ENCODE data around the gene TAF7L. TPM values are rescaled to one million over a fixed set of nuclear protein-coding genes. Genes with fewer than 3 reads are reported as not detected.

Gene TAF7L, protein sequence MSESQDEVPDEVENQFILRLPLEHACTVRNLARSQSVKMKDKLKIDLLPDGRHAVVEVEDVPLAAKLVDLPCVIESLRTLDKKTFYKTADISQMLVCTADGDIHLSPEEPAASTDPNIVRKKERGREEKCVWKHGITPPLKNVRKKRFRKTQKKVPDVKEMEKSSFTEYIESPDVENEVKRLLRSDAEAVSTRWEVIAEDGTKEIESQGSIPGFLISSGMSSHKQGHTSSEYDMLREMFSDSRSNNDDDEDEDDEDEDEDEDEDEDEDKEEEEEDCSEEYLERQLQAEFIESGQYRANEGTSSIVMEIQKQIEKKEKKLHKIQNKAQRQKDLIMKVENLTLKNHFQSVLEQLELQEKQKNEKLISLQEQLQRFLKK
- not detected in 2 replicates for total RNA-seq
- not detected for total RNA-seq (2013)
- 0.07 and 0.10 TPM in 2 replicates for polyA plus RNA-seq
- not detected in 2 replicates for polyA minus RNA-seq

DNA sequence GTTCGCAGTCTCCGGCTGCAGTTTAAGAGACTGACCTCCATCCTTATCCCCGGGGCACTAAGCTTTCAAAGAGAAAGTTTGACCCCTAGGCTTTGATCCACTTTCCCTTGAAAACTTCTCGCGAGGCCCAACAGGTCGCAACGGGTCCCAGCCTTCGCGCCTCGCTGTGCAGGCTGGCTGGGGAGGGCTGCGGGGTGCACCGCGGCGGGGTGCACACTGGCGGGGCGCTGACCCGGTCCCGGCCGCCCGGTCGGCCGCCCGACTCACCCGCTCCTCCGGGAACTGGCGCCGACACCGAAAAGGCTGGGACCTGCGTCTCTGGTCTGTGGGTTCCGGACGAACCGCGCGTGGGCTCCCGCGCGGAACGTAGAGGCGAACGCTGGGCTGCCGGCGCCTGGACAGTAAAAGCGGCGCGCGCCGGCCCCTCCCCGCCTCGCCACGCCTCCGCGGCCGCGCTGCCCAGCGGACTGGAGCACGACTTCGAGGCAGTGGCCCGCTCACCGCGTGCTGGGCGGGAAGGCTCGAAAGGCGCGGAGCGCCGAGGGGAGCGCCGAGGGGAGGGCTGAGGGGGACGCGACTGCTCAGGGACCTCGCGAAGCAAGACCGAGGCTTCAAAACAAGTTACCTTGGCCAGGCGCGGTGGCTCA is at the start of gene TAF7L:
Gene TAF7L (minus strand): TSS at position 378 of the 647 bp plus-strand sequence. CDS start 3,791 bp downstream, outside the sequence.
- ChIA-PET POLR2A (no interaction called here), CTCF (interaction anchor here (0.6 kb wide), 1 partner anchor 535 kb away, joined by 4 read pairs; no protein-coding TSS in a partner anchor)
- Histone ChIP-seq H2AFZ (ENCODE audit: insufficient read depth, low read depth, low read length, poor library complexity, severe bottlenecking) (no peak within 1 kb of the TSS), H3K27me3 (replicated peaks in 1 of 4; ENCODE audit: control extremely low read depth in 1 of 4, control insufficient read depth in 3 of 4, insufficient read depth in 4 of 4, low read length in 3 of 4) (peaks cover 0 to 5% (median 0%) of the 10 kb centered on the region in 4 experiments), H3K4me1 (ENCODE audit: control insufficient read depth in 2 of 2, insufficient read depth in 2 of 2, low read length in 2 of 2) (no peaks in the 10 kb centered on the region), H4K20me1 (ENCODE audit: control insufficient read depth, insufficient read depth, low read length, poor library complexity, severe bottlenecking) (no peaks in the 10 kb centered on the region), H3K27ac (ENCODE audit: low read length in 2 of 2) (no peak within 1 kb of the TSS), H3K36me3 (replicated peaks in 1 of 2; ENCODE audit: control extremely low read depth in 1 of 2, control insufficient read depth in 1 of 2, extremely low read depth in 1 of 2, insufficient read depth in 2 of 2, low read length in 1 of 2) (no peaks in the 10 kb centered on the region), H3K79me2 (ENCODE audit: control insufficient read depth, insufficient read depth, low read length) (no peaks in the 10 kb centered on the region), H3K4me2 (replicated peaks; ENCODE audit: low read depth, low read length, poor library complexity, severe bottlenecking) (no peak within 1 kb of the TSS), H3K9ac (ENCODE audit: low read length) (no peak within 1 kb of the TSS), H3K9me3 (ENCODE audit: control extremely low read depth in 1 of 3, control insufficient read depth in 2 of 3, insufficient read depth in 1 of 3, low read length in 2 of 3) (peaks cover 0 to 3% (median 0%) of the 10 kb centered on the region in 3 donors), H3K4me3 (ENCODE audit: control extremely low read depth in 1 of 5, extremely low read depth in 1 of 5, insufficient read depth in 1 of 5, low read depth in 2 of 5, low read length in 4 of 5) (no peak within 1 kb of the TSS)
- ATAC-seq (ENCODE audit: low read depth), result no peak
- Mint-ChIP-seq H3K9me3 (ENCODE audit: insufficient read depth) (no peaks in the 10 kb centered on the region), H3K27ac (no peak within 1 kb of the TSS), H3K27me3 (peaks cover 3% of the 10 kb centered on the region), H3K4me1 (no peaks in the 10 kb centered on the region), H3K4me3 (no peak within 1 kb of the TSS)
- TF ChIP-seq, protein P1, sequence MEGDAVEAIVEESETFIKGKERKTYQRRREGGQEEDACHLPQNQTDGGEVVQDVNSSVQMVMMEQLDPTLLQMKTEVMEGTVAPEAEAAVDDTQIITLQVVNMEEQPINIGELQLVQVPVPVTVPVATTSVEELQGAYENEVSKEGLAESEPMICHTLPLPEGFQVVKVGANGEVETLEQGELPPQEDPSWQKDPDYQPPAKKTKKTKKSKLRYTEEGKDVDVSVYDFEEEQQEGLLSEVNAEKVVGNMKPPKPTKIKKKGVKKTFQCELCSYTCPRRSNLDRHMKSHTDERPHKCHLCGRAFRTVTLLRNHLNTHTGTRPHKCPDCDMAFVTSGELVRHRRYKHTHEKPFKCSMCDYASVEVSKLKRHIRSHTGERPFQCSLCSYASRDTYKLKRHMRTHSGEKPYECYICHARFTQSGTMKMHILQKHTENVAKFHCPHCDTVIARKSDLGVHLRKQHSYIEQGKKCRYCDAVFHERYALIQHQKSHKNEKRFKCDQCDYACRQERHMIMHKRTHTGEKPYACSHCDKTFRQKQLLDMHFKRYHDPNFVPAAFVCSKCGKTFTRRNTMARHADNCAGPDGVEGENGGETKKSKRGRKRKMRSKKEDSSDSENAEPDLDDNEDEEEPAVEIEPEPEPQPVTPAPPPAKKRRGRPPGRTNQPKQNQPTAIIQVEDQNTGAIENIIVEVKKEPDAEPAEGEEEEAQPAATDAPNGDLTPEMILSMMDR (IDR thresholded peaks at IDR 0.05), result no peak
- TF ChIP-seq EZH2 (IDR thresholded peaks at IDR 0.05; ENCODE audit: borderline replicate concordance, insufficient read depth, low read depth, low read length, poor library complexity, severe bottlenecking), result no peak
- WGBS (ENCODE audit: insufficient coverage), result 24% methylated on average over 52 of the region's 75 CpGs
- intact Hi-C loops (cut with micrococcal nuclease), result no loop called here
- DNase-seq, result no peak
